PC-9 (cell line): ENCODE measurements around the gene GAR1. TPM values are rescaled to one million over a fixed set of nuclear protein-coding genes. Genes with fewer than 3 reads are reported as not detected.

Source experiments
- BruUV-seq: library from RNA; stranded (reverse); fragments of 400-500 nt; replicated peaks from 2 replicates; lab custom pipeline; 2021; lab: Mats Ljungman, UMichigan
- CTCF ChIA-PET: fragments of 300-600 bp; sonication (Branson Sonifier 250); formaldehyde crosslinking; loops from one replicate; lab custom pipeline; 2022; ENCODE audit warnings: antibody characterized with exemption; lab: Charles Lee
- POLR2A ChIA-PET: fragments of 300-600 bp; sonication (Branson Sonifier 250); formaldehyde crosslinking; loops from one replicate; lab custom pipeline; 2022; ENCODE audit warnings: antibody characterized with exemption; ENCODE audit not compliant: unreplicated experiment; lab: Charles Lee
- DNase-seq, 2 experiments: peaks; one replicate each; pipeline versions ENCODE4 v3.0.0 to v3.0.0-alpha.2; 2015 to 2022; ENCODE audit warnings: mixed read lengths in 1 of 2
- H2AFZ ChIP-seq: fragments of 200-600 bp; sonication (generic); 2 replicates; pipeline ENCODE4 v1.8.1; 2017; ENCODE audit warnings: antibody characterized with exemption
- H3F3A ChIP-seq: fragments of 200-600 bp; sonication (generic); 2 replicates; pipeline ENCODE4 v1.8.1; 2017; ENCODE audit warnings: antibody characterized with exemption, mild to moderate bottlenecking, low read depth; ENCODE audit not compliant: insufficient read depth
- H3K27ac ChIP-seq: fragments of 200-600 bp; sonication (generic); 2 replicates; pipeline ENCODE4 v1.6.1; 2016; ENCODE audit warnings: mixed run types
- H3K27me3 ChIP-seq: fragments of 200-600 bp; sonication (generic); 2 replicates; pipeline ENCODE4 v1.6.1; 2016; ENCODE audit warnings: low read depth, mixed run types; ENCODE audit not compliant: insufficient read depth
- H3K36me3 ChIP-seq: fragments of 200-600 bp; sonication (generic); 2 replicates; pipeline ENCODE4 v1.6.1; 2016; ENCODE audit warnings: low read depth, mixed run types
- H3K4me1 ChIP-seq: fragments of 200-600 bp; sonication (generic); replicated peaks from 2 replicates; pipeline ENCODE4 v1.6.1; 2016; ENCODE audit warnings: mixed run types; ENCODE audit not compliant: insufficient read depth
- H3K4me2 ChIP-seq: fragments of 200-600 bp; sonication (generic); 2 replicates; pipeline ENCODE4 v1.6.1; 2017; ENCODE audit warnings: mixed run types
- H3K4me3 ChIP-seq: fragments of 200-600 bp; sonication (generic); 2 replicates; pipeline ENCODE4 v1.6.1; 2016; ENCODE audit warnings: mixed run types
- H3K79me2 ChIP-seq: fragments of 200-600 bp; sonication (generic); 2 replicates; pipeline ENCODE4 v1.6.1; 2017; ENCODE audit warnings: low read depth, mixed run types
- H3K9me2 ChIP-seq: fragments of 200-600 bp; sonication (generic); 2 replicates; pipeline ENCODE4 v1.8.1; 2017; ENCODE audit warnings: mild to moderate bottlenecking; ENCODE audit not compliant: insufficient read depth
- H3K9me3 ChIP-seq: fragments of 200-600 bp; sonication (generic); 2 replicates; pipeline ENCODE4 v1.8.1; 2016; ENCODE audit warnings: low read depth; ENCODE audit not compliant: insufficient read depth
- H4K20me1 ChIP-seq: fragments of 200-600 bp; sonication (generic); 2 replicates; pipeline ENCODE4 v1.8.1; 2017; ENCODE audit not compliant: insufficient read depth
- EZH2 ChIP-seq: fragments of 200-600 bp; sonication (generic); IDR thresholded peaks from 2 replicates; pipeline ENCODE4 v1.8.0; 2017; ENCODE audit warnings: antibody characterized with exemption, low read depth
- intact Hi-C: fragments of 100-400 bp; cut with micrococcal nuclease; formaldehyde crosslinking; loops from one replicate; pipeline ENCODE4 v1.10.0; 2022; ENCODE audit not compliant: unreplicated experiment
- total RNA-seq: library from RNA; stranded (reverse); gene quantifications from 2 replicates; pipeline ENCODE4 v1.2.3, GENCODE V29; 2021
- TF ChIP-seq, protein P1 (sequence below): fragments of 200-600 bp; sonication (generic); conservative IDR thresholded peaks from 2 replicates; pipeline ENCODE4 v1.6.1; 2017; ENCODE audit warnings: mixed run types, antibody characterized with exemption, mild to moderate bottlenecking, moderate library complexity

The GAR1 gene
- total RNA-seq, 1 experiment from 2014 or later = 16.0 TPM

DNA sequence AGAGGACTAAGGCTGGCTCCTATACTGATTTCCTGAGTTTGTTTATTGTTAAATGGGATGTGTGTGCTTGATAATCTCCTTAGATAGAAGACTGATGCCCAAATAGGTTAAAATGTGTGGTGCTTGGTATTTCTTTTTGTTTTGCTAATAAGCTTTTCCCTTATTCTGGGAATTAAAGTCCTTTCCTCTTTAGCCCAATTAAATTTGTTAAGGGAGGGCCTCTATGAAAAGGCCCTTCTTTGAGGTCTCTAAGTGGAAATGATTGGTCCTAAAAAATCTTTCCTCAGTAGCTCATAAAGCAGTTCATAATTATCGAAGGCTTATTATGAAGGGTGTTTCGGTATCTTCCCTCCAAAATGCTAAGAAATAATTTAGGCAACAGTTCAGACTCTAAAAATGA is 12.1 kb downstream of the GAR1 start, which contains the start of gene RRH:
Gene RRH, plus strand, starts transcription at position 301 of the 400 bp plus-strand sequence. Its CDS starts 56 bp downstream, at position 357.
- Histone ChIP-seq H4K20me1 (no peaks in the 10 kb centered on the region), H2AFZ (no peak within 1 kb of the TSS), H3K79me2 (no peaks in the 10 kb centered on the region), H3K4me1 (no peaks in the 10 kb centered on the region), H3K4me3 (no peak within 1 kb of the TSS), H3F3A (0 out of 2 replicates have a peak, but pooled peaks cover 8% of the 10 kb centered on the region), H3K36me3 (peaks cover 4% of the 10 kb centered on the region; the same call in 1 of the 2 replicates), H3K4me2 (no peak within 1 kb of the TSS), H3K9me3 (no peaks in the 10 kb centered on the region), H3K27me3 (no peaks in the 10 kb centered on the region), H3K27ac (no peak within 1 kb of the TSS), H3K9me2 (no peaks in the 10 kb centered on the region)
- intact Hi-C loops = loop anchor here (5.0 kb wide), 1 partner anchor 95 kb away; no protein-coding TSS in a partner anchor
- POLR2A ChIA-PET = interaction anchor here (0.6 kb wide), 1 partner anchor 13 kb away, joined by 7 read pairs; no protein-coding TSS in a partner anchor
- TF ChIP-seq, protein P1, sequence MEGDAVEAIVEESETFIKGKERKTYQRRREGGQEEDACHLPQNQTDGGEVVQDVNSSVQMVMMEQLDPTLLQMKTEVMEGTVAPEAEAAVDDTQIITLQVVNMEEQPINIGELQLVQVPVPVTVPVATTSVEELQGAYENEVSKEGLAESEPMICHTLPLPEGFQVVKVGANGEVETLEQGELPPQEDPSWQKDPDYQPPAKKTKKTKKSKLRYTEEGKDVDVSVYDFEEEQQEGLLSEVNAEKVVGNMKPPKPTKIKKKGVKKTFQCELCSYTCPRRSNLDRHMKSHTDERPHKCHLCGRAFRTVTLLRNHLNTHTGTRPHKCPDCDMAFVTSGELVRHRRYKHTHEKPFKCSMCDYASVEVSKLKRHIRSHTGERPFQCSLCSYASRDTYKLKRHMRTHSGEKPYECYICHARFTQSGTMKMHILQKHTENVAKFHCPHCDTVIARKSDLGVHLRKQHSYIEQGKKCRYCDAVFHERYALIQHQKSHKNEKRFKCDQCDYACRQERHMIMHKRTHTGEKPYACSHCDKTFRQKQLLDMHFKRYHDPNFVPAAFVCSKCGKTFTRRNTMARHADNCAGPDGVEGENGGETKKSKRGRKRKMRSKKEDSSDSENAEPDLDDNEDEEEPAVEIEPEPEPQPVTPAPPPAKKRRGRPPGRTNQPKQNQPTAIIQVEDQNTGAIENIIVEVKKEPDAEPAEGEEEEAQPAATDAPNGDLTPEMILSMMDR = no peak
- TF ChIP-seq EZH2 = no peak
- CTCF ChIA-PET = no interaction called here
- no TSS peak for BruUV-seq
- DNase-seq = no peak

DNA sequence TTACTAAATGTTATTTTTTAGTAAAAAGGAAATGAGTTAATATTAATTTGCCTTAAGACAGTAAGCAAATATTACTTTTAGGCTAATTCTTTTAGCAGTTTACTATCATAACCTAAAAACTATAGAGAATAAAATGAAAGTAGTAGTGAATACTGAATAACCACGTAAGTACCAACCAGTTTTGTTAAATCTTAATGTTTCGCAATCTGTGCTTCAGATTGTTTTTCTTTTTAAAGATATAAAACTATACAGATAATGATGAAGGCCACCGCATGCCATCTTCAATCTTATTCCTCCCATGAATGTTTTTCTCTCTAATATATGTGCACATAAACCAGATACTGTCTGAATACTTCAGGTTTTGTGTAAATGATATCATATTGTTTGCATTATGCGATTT is 18.2 kb downstream of the GAR1 start:
- Histone ChIP-seq H3K4me3 (no peak overlapping the region), H3K9me3 (no peaks in the 10 kb centered on the region), H3F3A (no peaks in the 10 kb centered on the region), H2AFZ (no peak overlapping the region), H3K27ac (no peak overlapping the region), H3K79me2 (no peaks in the 10 kb centered on the region), H3K36me3 (no peaks in the 10 kb centered on the region), H3K4me2 (no peak overlapping the region), H3K27me3 (no peaks in the 10 kb centered on the region), H3K4me1 (no peaks in the 10 kb centered on the region), H4K20me1 (no peaks in the 10 kb centered on the region), H3K9me2 (no peaks in the 10 kb centered on the region)
- BruUV-seq = no TSS peak
- POLR2A ChIA-PET = no interaction called here
- no peak for TF ChIP-seq EZH2
- TF ChIP-seq, protein P1 = no peak
- CTCF ChIA-PET = no interaction called here
- intact Hi-C loops = no loop called here
- DNase-seq = no peak

DNA sequence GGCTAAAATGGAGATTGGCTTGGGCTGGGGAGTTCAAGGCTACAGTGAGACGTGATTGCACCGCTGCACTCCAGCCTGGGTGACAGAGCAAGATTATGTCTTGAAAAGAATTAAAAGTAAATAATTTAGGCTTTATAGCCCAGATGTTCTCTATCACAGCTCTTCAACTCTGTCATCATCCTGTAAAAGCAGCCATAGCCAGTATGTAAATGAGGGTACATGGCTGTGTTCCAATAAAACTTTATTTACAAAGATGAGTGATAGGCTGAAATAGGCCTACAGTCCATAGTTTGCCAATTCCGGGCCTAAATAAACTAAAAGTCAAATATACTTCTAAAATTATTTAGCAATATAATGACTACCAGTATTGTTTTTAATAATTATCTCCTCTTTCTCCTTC is 21.4 kb downstream of the GAR1 start:
- no TSS peak for BruUV-seq
- POLR2A ChIA-PET = no interaction called here
- Histone ChIP-seq H3K9me3 (no peaks in the 10 kb centered on the region), H3K36me3 (no peaks in the 10 kb centered on the region), H4K20me1 (no peaks in the 10 kb centered on the region), H3F3A (no peaks in the 10 kb centered on the region), H3K9me2 (no peaks in the 10 kb centered on the region), H2AFZ (no peak overlapping the region), H3K27ac (no peak overlapping the region), H3K27me3 (no peaks in the 10 kb centered on the region), H3K79me2 (no peaks in the 10 kb centered on the region), H3K4me1 (no peaks in the 10 kb centered on the region), H3K4me3 (no peak overlapping the region), H3K4me2 (no peak overlapping the region)
- intact Hi-C loops = no loop called here
- no peak for DNase-seq
- CTCF ChIA-PET = no interaction called here
- no peak for TF ChIP-seq EZH2
- TF ChIP-seq, protein P1 = no peak
